HG03135 (cell line): ENCODE data around the gene NDUFB11.

ENCODE experiments used
- ATAC-seq: cut with Tn5 transposase; IDR thresholded peaks from one replicate; pipeline ENCODE4 v1.9.1; 2021; ENCODE audit warnings: mild to moderate bottlenecking, moderate library complexity; ENCODE audit not compliant: unreplicated experiment

Gene NDUFB11

DNA sequence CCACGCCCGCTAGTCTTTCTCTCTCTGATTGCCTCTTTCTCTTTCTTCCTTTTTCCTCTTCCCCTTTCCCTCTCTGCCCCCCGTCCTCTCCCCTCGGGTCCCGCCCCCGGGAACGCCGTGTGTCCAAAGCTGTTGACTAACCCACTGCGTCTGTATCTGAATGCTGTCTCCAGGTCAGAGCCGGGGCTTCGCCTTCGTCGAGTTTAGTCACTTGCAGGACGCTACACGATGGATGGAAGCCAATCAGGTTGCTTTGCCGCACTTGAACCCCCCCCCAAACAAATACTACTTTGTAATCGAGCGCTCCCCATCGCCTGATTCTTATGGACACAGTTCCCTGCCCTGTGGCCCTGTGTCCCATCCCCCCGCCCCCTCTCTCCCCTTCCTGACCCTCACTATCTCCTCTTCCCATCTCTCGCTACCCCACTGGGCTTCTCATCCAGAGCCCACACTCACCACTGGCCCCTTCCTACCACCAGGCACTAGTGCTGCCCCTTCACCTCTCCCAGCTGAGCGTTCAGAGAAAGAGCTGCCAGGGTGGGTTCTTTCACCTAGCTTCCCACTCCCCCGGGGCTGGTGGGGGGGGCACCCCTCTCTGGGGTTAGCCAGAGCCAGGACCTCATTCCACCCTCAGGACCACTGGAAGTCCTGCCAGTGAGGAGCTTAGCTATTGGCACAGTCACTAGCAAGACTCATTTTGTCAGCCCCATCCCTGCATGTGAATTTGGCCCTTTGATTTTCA, 30.5 kb upstream of the NDUFB11 start:
- ATAC-seq: no peak

DNA sequence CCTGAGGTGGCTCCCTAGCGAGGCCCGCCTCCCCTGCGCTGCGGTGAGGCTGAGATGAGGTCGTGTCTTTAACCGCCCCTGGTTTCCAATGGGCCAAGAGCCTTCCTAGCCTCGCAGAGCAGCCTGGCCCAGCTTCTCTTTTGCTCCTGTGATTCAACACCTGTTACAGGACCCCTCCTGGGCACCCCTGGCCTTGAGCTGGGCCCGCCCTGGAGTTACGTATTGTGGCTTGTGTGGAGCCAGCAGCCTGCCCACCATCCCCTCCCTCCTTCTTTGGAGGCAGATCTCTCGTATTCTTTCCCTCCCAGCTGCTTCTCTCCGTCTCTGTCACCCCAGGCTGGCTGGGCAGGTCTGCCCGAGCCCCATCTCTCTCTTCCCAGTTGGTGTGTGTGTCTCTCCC, 29.9 kb upstream of the NDUFB11 start:
- no peak for ATAC-seq

DNA sequence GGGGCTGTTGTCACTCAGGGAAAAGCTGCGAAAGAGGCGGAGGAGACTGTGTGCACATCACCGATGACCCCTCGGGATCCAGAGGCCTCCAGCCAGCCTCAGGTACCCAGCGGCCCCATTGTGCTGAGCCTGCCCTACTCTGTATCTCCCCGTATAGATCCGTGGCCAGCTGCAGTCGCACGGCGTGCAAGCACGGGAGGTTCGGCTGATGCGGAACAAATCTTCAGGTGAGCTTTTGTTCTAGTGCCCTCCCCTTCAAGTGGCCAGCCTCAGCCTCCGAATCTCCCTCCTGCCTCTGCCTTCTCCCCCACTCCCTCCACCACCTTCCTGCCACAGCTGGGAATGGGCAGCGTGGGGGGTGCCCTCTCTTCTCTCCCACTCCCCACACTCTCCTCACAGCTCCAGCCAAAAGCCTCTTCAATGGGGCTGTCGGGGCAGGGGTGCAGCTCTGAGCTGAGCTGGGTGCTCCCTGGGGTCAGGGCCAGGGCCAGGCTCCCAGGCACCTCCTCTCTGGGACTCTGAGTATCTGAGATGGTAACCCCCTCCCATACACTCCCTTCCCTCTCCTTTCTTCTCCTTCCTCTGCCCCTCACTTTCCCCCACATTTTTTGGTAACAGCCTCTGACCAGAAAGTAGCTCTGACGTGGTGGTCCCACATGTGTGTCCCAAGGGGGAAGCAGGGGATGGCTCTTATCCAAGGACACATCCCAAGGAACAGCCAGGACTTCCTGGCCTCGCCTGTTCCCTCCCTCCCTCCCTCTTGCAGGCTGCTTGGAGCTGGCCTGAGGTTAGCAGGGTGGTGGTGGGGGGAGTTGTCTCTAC, 28.7 kb upstream of the NDUFB11 start:
- ATAC-seq: no peak

DNA sequence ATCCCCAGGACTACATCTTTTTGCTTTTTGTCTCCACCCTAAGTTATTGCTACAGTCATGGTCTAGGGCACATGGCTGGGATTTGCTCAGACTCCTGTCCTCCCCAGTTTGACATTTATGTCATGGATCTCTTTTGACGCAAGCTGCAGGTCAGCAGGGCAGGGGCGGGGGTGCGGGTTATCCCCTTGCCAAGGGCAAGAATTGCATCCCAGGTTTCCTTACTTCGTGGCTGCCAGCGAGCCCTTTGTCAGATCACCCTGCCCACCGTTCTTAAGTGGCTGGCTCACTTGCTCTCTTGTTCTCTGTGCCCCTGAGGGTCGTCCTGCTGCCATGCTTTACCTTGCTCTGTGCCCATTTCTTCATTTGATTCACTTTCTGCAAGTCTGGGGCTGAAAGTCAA, 28.0 kb upstream of the NDUFB11 start:
- no peak for ATAC-seq

DNA sequence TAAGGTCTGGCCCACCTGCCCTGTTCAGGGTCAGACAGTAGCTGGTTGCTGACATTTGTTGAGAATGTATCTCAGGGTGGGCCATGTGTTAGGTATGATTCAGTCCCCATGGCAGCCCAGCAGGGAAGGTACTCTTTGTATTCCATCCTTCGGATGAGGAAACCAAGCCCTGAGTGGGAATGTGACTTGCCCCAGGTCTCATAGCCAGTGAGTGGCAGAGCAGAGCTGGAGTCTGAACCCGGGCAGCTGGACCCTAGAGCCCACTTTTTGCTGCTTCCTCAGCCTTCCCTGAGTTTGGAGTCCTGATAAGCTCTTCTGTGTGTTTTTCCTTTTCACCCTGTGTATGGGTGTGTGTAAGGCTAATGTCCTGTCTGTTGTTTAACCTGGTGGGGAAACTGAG, 27.5 kb upstream of the NDUFB11 start:
- no peak for ATAC-seq

DNA sequence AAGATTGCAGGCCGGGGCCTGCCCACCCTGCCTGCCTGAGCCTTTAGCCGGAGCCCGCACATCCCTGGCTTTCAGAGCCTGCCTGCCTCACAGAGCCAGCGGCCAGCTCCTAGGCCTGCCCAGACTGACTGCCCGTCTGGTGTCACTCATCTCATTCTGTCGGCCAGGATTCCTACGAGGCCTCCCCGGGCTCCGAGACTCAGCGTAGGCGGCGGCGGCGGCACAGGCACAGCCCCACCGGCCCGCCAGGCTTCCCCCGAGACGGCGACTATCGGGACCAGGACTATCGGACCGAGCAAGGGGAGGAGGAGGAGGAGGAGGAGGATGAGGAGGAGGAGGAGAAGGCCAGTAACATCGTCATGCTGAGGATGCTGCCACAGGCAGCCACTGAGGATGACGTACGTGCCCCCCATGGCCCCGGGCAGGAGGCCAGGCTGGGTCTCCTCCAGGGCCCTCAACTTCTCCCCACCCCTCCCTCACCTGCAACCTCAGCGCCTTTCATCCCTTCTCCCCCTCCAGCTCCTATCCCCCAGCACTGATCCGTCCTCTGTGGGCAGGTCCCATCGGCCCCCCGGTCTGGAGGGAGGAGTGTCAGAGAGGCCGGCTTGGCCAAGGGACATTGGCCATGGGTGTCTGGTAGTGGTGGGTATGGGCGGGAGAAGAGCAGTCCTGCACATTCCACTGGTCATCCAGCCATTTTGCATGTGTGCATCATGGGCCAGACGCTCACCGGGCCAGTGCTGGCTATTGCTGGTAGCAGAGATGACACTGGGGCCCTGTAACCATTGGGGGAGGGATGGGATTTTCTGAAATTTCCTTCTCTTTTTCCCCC, 26.6 kb upstream of the NDUFB11 start:
- no peak for ATAC-seq

DNA sequence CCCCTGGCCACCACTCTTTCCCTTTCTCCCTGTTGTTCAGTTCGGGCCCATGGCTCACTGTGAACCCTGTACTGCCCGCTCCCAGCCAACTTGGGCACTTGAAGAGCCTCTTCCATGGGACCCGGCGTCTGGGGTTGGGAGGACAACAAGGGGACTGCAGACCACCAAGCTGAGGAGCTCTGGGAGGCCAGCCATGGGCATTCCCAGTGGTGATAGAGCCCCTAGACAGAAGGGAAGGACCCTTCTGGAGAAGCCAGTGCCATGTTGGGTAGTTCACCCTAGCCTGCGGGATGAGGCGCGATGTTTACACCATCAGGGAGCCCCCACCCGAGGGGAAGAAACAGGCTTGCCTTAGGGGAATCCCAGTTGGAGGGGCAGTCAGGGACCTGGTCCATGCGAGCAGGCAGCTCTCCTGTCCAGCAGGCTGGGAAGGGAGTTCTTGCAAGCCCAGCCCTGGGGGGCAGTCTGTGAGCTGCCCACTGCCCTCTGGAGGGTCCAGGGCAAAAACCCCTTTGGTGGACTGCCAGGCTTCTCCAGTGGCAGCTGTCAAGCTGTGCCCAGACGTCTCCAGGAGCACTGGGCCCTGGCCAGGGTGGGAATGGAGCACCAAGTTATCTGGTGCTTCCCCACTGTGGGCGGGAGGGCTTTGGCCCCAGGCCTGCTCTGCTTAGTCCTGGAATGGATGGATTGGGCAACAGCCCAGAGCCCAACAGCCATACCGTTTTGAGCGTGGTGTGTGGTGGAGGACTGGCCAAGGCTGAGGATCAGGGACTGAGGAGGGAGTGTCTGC, 25.4 kb upstream of the NDUFB11 start:
- no peak for ATAC-seq

DNA sequence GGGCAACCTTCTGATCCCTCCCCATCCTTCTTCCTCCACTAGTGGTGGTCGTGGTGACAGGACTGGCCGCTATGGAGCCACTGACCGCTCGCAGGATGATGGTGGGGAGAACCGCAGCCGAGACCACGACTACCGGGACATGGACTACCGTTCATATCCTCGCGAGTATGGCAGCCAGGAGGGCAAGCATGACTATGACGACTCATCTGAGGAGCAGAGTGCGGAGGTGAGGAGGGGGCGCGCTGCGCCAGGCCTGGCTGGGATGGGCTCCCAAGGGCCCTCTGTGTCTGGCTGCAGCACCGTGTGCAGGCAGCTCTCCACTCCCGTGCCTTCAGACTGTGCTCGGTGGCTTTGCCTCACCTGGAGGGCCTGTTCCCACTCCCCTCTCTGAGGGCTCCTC, 24.8 kb upstream of the NDUFB11 start:
- ATAC-seq: no peak

DNA sequence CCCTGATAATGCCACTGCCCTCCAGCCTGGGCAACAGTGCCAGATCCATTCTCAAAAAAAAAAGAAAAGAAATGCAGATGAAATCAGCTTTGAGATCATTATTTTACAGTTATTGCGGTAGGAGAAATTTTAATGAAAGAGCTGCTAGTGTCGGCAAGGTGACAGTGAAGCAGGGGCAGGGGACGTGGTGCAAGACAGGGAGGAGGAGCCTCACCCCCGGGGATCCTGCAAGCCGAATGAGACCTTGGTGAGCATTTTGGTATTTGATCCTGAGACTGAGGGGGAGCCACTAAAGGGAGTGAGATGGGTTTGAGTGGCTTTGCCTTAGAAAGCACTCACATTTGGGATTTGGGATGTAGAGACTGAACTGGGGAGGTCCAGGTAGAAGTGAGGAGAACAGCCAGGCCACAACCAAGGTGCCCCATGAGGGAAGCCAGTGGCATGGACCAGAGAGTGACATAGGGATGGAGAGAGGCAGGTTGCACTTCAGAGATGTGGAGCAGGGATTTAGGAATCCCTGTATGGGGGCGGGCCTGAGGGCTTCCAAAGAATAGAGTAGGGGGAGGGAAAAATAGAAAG, 24.1 kb upstream of the NDUFB11 start:
- ATAC-seq: no peak

DNA sequence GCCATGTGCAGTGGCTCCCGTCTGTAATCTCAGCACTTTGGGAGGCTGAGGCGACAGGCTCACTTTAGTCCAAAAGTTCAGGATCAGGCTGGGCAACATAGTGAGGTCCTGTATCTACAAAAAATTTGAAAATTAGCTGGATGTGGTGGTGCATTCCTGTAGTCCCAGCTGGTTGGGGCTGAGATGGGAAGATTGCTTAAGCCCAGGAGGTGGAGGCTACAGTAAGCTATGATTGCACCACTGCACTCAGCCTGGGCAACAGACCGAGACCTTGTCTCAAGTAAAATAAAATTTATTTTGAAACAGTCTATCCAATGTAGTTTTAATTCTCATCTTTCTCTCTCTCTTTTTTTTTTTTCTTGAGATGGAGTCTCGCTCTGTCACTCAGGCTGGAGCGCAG, 21.6 kb upstream of the NDUFB11 start:
- no peak for ATAC-seq

DNA sequence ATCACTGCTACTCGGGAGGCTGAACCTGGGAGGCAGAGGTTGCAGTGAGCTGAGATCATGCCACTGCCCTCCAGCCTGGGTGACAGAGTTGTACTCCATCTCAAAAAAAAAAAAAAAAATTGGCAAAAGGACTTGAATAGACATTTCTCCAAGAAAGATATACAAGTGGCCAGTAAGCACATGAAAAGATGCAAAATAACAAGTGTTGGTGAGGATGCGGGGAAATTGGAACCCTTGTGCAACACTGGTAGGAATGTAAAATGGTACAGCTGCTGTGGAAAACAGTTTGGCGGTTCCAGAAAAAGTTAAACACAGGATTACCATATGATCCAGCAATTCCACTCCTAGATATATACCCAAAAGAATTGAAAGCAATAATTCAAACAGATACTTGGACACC, 19.9 kb upstream of the NDUFB11 start:
- ATAC-seq: no peak

DNA sequence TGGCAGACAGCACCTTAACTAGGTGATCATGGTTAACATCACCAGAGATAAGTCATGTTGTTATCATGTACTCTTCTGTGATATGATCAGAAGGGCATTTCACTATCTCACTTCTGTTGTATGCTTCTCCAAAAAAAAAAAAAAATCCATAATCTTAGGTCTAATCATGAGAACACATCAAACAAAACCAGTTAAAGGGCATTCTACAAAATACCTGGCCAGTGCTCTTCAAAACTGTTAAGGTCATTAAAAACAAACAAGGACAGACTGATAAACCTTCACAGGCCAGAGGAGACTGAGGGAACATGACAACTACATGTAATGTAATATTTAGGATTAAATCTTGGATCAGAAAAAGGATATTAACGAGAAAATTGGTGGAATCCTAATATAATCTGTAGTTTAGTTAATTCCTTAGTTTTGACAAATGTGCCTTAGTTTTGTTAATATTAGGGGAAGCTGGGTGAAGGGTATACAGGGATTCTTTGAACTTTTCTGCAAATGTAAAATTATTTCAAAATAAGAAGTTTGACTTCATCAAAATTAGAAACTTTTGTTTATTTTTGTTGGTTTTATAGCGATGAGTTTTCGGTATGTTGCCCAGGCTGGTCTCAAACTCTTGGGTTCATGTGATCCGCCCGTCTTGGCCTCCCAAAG, 18.6 kb upstream of the NDUFB11 start:
- ATAC-seq: no peak

DNA sequence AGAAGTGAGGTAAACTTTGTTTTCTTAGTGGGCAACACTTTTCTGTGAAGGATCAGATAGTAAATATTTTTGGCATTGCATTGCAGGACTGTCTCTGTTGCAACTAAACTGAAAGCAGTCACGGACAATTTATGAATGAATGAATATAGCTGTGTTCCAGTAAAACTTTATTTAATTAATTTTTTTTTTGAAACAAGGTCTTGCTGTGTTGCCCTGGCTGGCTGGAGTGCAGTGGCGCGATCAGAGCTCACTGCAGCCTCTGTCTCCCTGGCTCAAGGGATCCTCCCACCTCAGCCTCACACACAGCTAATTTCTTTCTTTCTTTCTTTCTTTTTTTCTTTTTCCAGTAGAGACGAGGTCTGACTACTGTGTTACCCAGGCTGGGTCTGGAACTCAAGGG, 16.3 kb upstream of the NDUFB11 start:
- no peak for ATAC-seq

DNA sequence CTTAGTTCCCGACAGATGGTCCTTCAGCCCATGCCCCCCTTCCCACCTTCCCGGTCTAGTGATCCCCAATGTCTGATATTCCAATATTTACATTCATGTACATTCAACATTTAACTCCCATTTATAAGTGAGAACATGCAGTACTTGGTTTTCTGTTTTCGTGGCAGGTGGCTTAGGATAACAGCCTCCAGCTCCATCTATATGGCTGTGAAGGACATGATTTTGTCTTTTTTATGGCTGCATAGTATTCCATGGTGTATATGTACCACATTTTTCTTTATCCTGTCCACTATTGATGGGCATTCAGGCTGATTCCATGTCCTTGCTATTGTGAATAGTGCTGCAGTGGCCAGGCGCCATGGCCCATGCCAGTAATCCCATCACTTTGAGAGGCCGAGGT, 14.3 kb upstream of the NDUFB11 start:
- ATAC-seq: no peak

DNA sequence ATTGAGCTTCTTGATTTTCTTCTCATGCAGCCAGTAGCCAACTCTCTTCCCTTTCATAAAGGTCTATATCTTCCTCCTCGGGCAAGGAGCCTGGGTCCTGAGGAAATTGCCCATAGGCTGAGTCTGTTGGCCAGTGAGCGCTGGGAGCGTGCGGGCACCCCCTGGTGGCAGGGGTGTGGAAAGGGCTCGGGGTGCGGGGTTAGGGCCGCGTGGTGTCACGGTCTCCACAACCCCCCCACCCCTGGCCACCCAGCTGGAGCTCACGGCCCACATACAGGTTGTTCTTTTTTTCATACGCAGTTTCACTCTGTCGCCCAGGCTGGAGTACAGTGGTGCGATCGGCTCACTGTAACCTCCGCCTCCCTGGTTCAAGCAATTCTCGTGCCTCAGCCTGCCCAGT, 13.6 kb upstream of the NDUFB11 start:
- ATAC-seq: no peak

DNA sequence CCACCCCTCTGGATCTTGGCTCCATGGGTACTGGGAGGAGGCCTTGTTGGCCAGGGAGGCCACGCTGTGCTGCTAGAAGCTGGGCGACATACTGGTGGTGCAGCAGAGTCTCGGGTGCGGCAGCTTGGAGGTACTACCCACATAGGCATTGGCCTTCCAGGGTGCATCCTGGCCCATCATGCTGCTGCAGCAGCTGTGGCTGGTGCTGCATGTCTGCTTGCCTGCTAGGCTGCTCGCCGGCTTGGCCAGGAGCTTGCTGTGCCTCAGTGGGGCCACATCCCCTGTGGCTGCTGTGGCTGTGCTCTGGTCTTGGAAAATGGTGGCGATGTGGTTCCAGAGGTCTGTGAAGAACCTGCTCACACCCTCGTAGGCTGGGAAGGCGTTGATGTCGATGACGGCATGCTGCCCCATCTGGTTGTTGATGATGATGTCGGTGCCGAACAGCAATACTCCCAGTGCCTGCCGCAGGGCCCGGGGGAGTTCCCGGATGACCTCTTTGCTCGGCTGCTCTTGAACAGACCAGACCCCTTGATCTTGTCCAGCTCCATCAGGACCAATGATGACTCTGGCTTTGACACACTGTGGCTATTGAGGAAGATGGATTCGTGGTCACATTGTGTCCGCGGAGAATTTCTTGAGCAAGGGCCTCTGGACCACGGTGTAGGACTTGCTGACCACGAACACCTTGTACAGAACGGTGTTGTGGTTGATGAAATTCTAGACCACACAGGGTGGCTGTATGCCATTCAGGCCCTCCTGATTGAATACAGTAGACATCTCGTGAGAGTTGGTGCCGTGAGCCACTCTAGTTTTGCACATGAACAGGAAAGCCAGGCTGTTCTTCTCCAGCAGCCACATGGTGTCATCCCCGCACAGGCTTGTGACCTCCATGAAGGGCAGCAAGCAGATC, 12.4 kb upstream of the NDUFB11 start:
- no peak for ATAC-seq

DNA sequence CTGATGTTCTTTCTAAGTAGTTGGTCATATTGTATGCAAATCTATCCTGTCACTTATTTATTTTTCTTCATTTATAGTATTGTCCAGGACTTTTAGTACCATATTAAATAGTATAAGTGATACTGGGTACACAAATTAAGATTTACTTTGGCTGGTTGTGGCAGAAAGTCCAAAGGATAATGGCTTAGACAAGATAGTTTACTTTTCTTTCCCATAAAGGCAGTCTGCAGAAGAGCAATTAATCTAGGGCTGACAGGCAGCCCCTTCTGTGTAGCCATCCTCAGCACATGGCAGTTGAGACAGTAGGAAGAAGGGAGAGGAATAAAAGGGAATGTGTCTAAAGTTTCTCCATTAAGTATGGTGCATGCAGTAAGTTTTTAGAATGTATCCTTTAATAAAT, 6.9 kb upstream of the NDUFB11 start:
- no peak for ATAC-seq

DNA sequence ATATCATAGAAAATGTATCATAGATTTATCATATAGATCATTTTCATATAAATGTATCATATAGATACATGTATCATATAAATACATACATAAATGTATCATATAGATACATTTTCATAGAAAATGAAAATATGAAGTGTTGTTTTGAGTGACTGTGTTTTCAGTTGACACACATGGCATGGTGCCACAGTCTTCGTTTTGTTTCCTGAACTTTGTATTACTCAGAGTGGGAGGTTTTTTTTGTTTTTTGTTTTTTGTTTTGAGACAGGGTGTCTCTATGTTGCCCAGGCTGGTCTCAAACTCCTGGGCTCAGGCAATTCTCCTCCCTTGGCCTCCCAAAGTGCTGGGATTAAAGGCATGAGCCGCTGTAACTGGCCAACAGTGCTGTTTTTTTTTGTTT, 4.4 kb upstream of the NDUFB11 start:
- no peak for ATAC-seq
